Left cardiac atrium (tissue), 4 donors: Measurements from ENCODE around the gene WNT7B. TPM values are rescaled to one million over a fixed set of nuclear protein-coding genes. Genes with fewer than 3 reads are reported as not detected.

Experiments used
- ATAC-seq, 2 donors: fragments of 200-7000 bp; cut with Tn5 transposase; one replicate each; pipeline ENCODE4 v1.9.1; 2020; ENCODE audit warnings: mild to moderate bottlenecking in 2 of 2, moderate library complexity in 2 of 2
- DNase-seq: peaks from one replicate; pipeline ENCODE4 v3.0.0-alpha.2; 2020
- intact Hi-C, 2 donors: fragments of 100-400 bp; cut with DNase I; formaldehyde crosslinking; loops; one replicate each; pipeline versions ENCODE4 v1.14.1 to v1.15.1; 2022 to 2023
- total RNA-seq, 2 donors: library from RNA; stranded (reverse); fragmentation: NEBNext Ultra II Directional; extraction: Animal tissue kit (Norgen Biotek cat#: 25700); gene quantifications; one replicate each; pipeline ENCODE4 v1.2.1, GENCODE V29; 2021
- donor health status: DM: no; HTN: yes; CAD: no.
- donor health status: DM: no; HTN: yes; CAD: no; lungs with severe emphysema.
- donor health status: DM: yes; HTN: yes; CAD: no.
- donor health status: Dilated cardiomyopathy.

WNT7B gene
- total RNA-seq, 2 donors from 2014 or later = not detected

- intact Hi-C loops = no loop called here
- ATAC-seq = no peak
- no peak for DNase-seq
Measured at GRCh38 chr22:45887202-45888131, 89.5 kb downstream of the WNT7B start.

- intact Hi-C loops = no loop called here
- ATAC-seq (no peak), DNase-seq (no peak)
Measured at GRCh38 chr22:45886540-45886939, 90.4 kb downstream of the WNT7B start.

- DNase-seq = no peak
- intact Hi-C loops = no loop called here
- no peak for ATAC-seq
Measured at GRCh38 chr22:45885941-45886395, 91.0 kb downstream of the WNT7B start.

- DNase-seq (no peak), ATAC-seq (no peak)
- intact Hi-C loops = no loop called here
Measured at GRCh38 chr22:45885171-45885840, 91.7 kb downstream of the WNT7B start.

DNA sequence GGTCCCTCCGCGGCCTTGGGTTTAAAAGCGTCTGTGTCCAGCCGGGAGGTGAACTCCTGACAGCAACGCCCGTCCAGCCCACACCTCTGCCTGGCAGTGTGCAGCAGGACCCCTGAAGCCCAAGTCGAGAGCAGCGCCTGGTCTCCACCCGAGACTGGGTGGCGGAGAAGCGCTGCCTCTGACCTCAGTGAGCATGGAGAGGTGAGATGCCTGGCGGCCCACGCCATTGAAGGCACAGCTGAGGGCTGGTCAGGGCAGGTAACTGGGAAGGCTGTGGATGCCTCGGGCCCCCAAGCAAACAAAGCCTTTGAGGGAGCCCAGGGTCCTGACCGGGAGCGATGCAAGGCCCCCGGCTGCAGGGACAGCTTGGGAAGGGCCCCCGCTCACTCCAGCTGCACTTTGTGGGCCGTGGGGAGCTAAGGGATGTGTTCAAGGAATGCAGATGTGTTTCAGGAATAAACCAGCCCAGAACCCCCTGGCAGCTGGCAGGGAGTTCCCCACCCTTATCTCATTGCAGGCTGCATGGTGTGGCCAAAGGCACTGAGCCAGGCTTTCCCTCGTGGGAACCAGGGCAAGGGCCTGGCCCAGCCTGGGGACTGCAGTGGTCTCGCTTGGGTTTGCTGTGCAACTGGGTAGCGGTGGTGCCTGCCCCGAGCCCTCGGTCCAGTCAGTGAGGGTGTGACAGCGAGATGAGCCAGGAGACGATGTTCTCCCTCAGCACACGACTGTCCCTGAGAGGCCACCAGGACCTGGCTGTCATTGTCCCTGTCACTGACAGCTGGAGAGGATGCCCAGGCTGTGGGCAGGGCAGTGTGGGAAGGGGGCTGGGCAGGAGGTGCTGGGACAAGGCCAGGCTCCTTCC lies 92.5 kb downstream of the WNT7B start:
- intact Hi-C loops = no loop called here
- DNase-seq = no peak
- peak; percentile 86 to 90 for ATAC-seq

DNA sequence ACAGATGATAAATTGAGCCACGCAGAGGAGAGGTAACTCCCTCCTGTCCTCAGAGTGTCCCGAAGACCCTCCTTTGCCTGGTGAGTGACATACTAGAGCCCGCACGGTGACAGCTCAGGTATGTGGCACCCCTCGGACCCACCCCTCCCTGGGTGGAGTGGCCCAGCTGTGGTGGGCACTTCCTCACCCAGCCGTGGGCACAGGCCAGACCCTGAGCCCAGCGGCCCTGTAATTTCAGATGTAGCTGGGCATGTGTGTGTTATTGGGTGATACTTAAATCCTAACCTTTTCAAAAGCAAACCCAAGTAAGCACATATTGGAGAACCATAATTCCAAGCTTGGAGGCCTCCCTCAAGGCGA lies 93.2 kb downstream of the WNT7B start:
- ATAC-seq (no peak), DNase-seq (no peak)
- intact Hi-C loops = no loop called here

GRCh38 chr22:45882881-45883810 lies 93.8 kb downstream of the WNT7B start:
- ATAC-seq = no peak

DNA sequence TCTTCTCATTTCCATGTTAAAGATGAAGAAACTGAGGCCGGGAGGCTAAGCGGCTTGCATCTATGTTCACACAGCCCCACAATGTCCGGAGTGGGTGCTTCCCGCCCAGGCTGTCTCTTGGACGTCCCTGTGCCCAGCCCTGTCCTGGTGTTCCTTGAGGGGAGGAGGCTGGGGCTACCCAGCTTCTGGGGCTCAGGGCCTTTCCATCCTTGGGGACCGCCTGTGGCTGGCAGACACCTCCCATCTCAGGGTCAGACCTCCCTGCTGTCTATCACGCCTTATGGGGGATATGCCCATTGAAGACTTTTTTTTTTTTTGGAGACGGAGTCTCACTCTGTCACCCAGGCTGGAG lies 95.5 kb downstream of the WNT7B start:
- DNase-seq (no peak), ATAC-seq (no peak)
- intact Hi-C loops = no loop called here

More at GRCh38 chr22:45882881-45883810, 93.8 kb downstream of the WNT7B start:
- intact Hi-C loops = no loop called here
- no peak for DNase-seq

DNA sequence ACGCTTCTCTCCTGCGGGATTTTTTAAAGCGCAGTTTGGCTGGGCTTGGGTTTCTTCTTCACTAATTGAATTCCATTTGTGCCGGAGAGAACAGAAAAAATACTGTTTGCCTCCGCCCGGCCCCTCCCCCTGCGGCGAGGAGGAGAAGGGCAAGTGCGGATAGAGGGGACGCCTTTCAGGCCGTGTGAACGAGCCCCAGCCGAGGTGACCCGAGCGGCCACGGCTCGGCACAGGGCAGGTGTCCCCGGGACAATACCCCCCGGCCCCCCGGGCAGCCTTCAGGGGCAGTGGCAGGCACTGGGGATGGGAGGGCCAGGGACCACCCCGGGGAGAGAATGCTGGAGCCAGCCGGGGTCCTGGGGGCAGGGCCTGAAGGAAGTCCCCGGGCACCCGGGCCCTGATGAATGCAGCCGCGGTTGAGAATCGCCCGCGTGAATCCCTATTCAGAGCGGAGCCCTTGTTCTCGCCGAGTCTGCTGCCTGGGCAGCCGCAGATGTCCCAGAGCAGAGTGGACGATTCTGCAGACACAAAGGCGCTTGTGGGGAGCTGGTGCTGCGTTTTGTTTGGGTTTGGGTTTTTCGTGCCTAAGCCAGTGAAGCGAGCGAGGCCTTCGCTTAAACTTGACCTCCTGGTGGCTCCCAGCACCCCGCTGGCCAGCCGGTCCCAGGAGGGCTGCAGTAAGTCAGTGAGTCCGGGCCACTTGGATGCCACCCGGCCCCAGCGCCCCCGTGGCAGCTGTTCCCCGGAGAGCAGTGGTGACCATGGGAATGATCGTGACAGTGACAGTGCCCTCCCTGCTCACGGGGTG lies 96.0 kb downstream of the WNT7B start:
- DNase-seq = no peak
- ATAC-seq = no peak
- intact Hi-C loops = no loop called here

GRCh38 chr22:45880091-45880715 lies 96.8 kb downstream of the WNT7B start:
- intact Hi-C loops = no loop called here
- DNase-seq = no peak
- no peak for ATAC-seq

- intact Hi-C loops = no loop called here
Measured at GRCh38 chr22:45879552-45879949, 97.4 kb downstream of the WNT7B start.

GRCh38 chr22:45878901-45879551 lies 97.9 kb downstream of the WNT7B start:
- ATAC-seq (no peak), DNase-seq (no peak)
- intact Hi-C loops = no loop called here

More at GRCh38 chr22:45879552-45879949, 97.4 kb downstream of the WNT7B start:
- ATAC-seq (peak; percentile 37 to 65), DNase-seq (no peak)

- ATAC-seq (peak; percentile 21 to 49), DNase-seq (no peak)
- intact Hi-C loops = no loop called here
Measured at GRCh38 chr22:45878051-45878781, 98.7 kb downstream of the WNT7B start.

GRCh38 chr22:45877651-45878050 lies 99.3 kb downstream of the WNT7B start:
- intact Hi-C loops = no loop called here
- ATAC-seq (no peak), DNase-seq (no peak)

GRCh38 chr22:45877036-45877380 lies 100.0 kb downstream of the WNT7B start:
- intact Hi-C loops = no loop called here
- no peak for ATAC-seq
- no peak for DNase-seq
